DND-41 (cell line): ENCODE data around the gene SETDB2.

ENCODE experiments used
- CTCF ChIP-seq: IDR thresholded peaks from 2 replicates; pipeline ENCODE4 v1.5.1; 2012; ENCODE audit warnings: borderline replicate concordance, low read length, moderate library complexity, mild to moderate bottlenecking; ENCODE audit not compliant: poor library complexity, severe bottlenecking; ENCODE audit errors: extremely low read depth
- EZH2 ChIP-seq: IDR thresholded peaks from 3 replicates; pipeline ENCODE4 v1.6.1; 2012; ENCODE audit warnings: borderline replicate concordance, low read depth, mild to moderate bottlenecking, moderate library complexity, low read length, inconsistent platforms; ENCODE audit not compliant: severe bottlenecking

- TF ChIP-seq CTCF (no peak), EZH2 (no peak)
These were observed 59.9 kb downstream of the SETDB2 start for GRCh38 chr13:49503951-49504350.
